ENCODE results near the gene PRDX2. TPM values are rescaled to one million over a fixed set of nuclear protein-coding genes. Genes with fewer than 3 reads are reported as not detected.
A peak's percentile ranks its signal among the peaks of the same experiment; 100 is the strongest.

PRDX2 gene
- total RNA-seq, 2 experiments from 2014 or later, result 251 to 262 TPM

GRCh38 chr19:12784871-12785430 is 16.6 kb downstream of the PRDX2 start:
- no peaks in the 10 kb centered on the region for H3K27me3 Mint-ChIP-seq
- ChIA-PET POLR2A (interaction anchor here (1.4 kb wide), 1 partner anchor 11 kb away, joined by 7 read pairs; no protein-coding TSS in a partner anchor), CTCF (interaction anchor here (1.2 to 3.8 kb wide), 2 partner anchors 11 to 24 kb away, joined by 4 to 20 read pairs; no protein-coding TSS in a partner anchor)
- H3K4me1 Mint-ChIP-seq (ENCODE audit: low read depth), result peaks cover 29% of the 10 kb centered on the region
- H3K27ac Mint-ChIP-seq, result no peak overlapping the region
- ATAC-seq (no peak), DNase-seq (peak; percentile 63)
- no peaks in the 10 kb centered on the region for H3K36me3 Mint-ChIP-seq (ENCODE audit: low read depth)
- intact Hi-C loops (cut with micrococcal nuclease), result no loop called here
- TF ChIP-seq CTCF (IDR thresholded peaks at IDR 0.05), result no peak
- no peaks in the 10 kb centered on the region for H3K9me3 Mint-ChIP-seq
- H3K4me3 Mint-ChIP-seq, result no peak overlapping the region

- intact Hi-C loops (cut with micrococcal nuclease), result no loop called here
- ATAC-seq, result peak; percentile 1
- no peaks in the 10 kb centered on the region for H3K9me3 Mint-ChIP-seq
These were observed 17.2 kb downstream of the PRDX2 start for GRCh38 chr19:12784394-12784870.

GRCh38 chr19:12783849-12784393 is 17.7 kb downstream of the PRDX2 start:
- ChIA-PET POLR2A (interaction anchor here (1.5 to 3.9 kb wide), 4 partner anchors 9 to 47 kb away, joined by 4 to 97 read pairs (median 14); partner anchors contain the start of genes GET3 and JUNB), CTCF (interaction anchor here (9.2 kb wide), 1 partner anchor 12 kb away, joined by 326 read pairs; the partner anchor contains the start of genes JUNB, PRDX2 and THSD8)
- Mint-ChIP-seq H3K36me3 (ENCODE audit: low read depth) (no peaks in the 10 kb centered on the region), H3K4me1 (ENCODE audit: low read depth) (peaks cover 34% of the 10 kb centered on the region), H3K4me3 (peak overlapping the region; percentile 75), H3K27me3 (no peaks in the 10 kb centered on the region), H3K9me3 (no peaks in the 10 kb centered on the region), H3K27ac (no peak overlapping the region)
- no peak for TF ChIP-seq CTCF (IDR thresholded peaks at IDR 0.05)
- ATAC-seq (no peak), DNase-seq (peak; percentile 49)
- intact Hi-C loops (cut with micrococcal nuclease), result no loop called here

More at GRCh38 chr19:12784394-12784870, 17.2 kb downstream of the PRDX2 start:
- no peak overlapping the region for H3K4me3 Mint-ChIP-seq
- TF ChIP-seq CTCF (IDR thresholded peaks at IDR 0.05), result no peak
- ChIA-PET POLR2A (interaction anchor here (2.4 kb wide), 1 partner anchor 15 kb away, joined by 10 read pairs; no protein-coding TSS in a partner anchor), CTCF (interaction anchor here (9.2 kb wide), 1 partner anchor 12 kb away, joined by 326 read pairs; the partner anchor contains the start of genes JUNB, PRDX2 and THSD8)
- no peaks in the 10 kb centered on the region for H3K27me3 Mint-ChIP-seq
- no peak overlapping the region for H3K27ac Mint-ChIP-seq
- H3K4me1 Mint-ChIP-seq (ENCODE audit: low read depth), result peaks cover 34% of the 10 kb centered on the region
- DNase-seq, result no peak
- no peaks in the 10 kb centered on the region for H3K36me3 Mint-ChIP-seq (ENCODE audit: low read depth)

GRCh38 chr19:12783291-12783848 is 18.2 kb downstream of the PRDX2 start:
- H3K36me3 Mint-ChIP-seq (ENCODE audit: low read depth), result no peaks in the 10 kb centered on the region
- H3K27ac Mint-ChIP-seq, result no peak overlapping the region
- H3K9me3 Mint-ChIP-seq, result no peaks in the 10 kb centered on the region
- CTCF ChIA-PET, result interaction anchor here (0.7 to 9.2 kb wide), 4 partner anchors 13 to 63 kb away, joined by 3 to 326 read pairs (median 3); partner anchors contain the start of genes JUNB, PRDX2 and THSD8
- ATAC-seq (peak; percentile 36), DNase-seq (peak; percentile 94)
- intact Hi-C loops (cut with micrococcal nuclease), result no loop called here
- H3K4me1 Mint-ChIP-seq (ENCODE audit: low read depth), result peaks cover 35% of the 10 kb centered on the region
- H3K4me3 Mint-ChIP-seq, result peak overlapping the region; percentile 75
- no peaks in the 10 kb centered on the region for H3K27me3 Mint-ChIP-seq
- peak; percentile 28 for TF ChIP-seq CTCF (IDR thresholded peaks at IDR 0.05)
- POLR2A ChIA-PET, result interaction anchor here (0.6 to 3.9 kb wide), 10 partner anchors 7 to 1045 kb away, joined by 3 to 97 read pairs (median 6); partner anchors contain the start of genes CALR, GET3, JUNB and PRDX2

Measured in activated CD8-positive, alpha-beta T cell treated with anti-CD3 and anti-CD28 coated beads for 36 hours (primary cell).